ENCODE data around the gene LENG8.

- no peak for TF ChIP-seq POLR2A (IDR thresholded peaks at IDR 0.05)
- no peak for TF ChIP-seq CTCF (IDR thresholded peaks at IDR 0.05)
These were observed 15.3 kb upstream of the LENG8 start for GRCh38 chr19:54433697-54434096.
